ENCODE data around the gene PPIL6.

GRCh38 chr6:109393157-109393885 lies 47.1 kb downstream of the PPIL6 start:
- TF ChIP-seq POLR2A (IDR thresholded peaks at IDR 0.05; ENCODE audit: low read depth, low read length) (no peak), POLR2AphosphoS5 (IDR thresholded peaks at IDR 0.05; ENCODE audit: low read depth, low read length) (no peak), TAF1 (IDR thresholded peaks at IDR 0.05; ENCODE audit: borderline replicate concordance, low read depth, low read length) (no peak)

Measured in GM12892 (cell line).